HEK293 (cell line): ENCODE measurements around the gene VAT1L.
"Not testable (repeated sequence)": the region's sequence is repeated elsewhere in the genome, so short reads cannot be mapped to it uniquely, and the experiment has no call there.

Source experiments
- CTCF ChIA-PET: fragments of 350-600 bp; formaldehyde crosslinking; extraction: SDS; loops from one replicate; lab custom pipeline; 2021; ENCODE audit warnings: antibody characterized with exemption; lab: Yijun Ruan, JAX
- POLR2A ChIA-PET: fragments of 300-600 bp; formaldehyde crosslinking; extraction: SDS; loops from one replicate; lab custom pipeline; 2020; ENCODE audit warnings: antibody characterized with exemption, inconsistent platforms; lab: Yijun Ruan, JAX
- H3K27ac ChIP-seq: fragments of 200-500 bp; sonication (Bioruptor generic); 2 replicates; pipeline ENCODE4 v1.5.1; 2014; ENCODE audit warnings: low read depth, low read length, control low read depth, inconsistent platforms; ENCODE audit errors: extremely low read depth
- H3K36me3 ChIP-seq, 2 experiments: fragments of 200-500 bp in 1 of 2; sonication (Bioruptor generic) in 1 of 2; 1 replicate in 1 of 2; 2 replicates in 1 of 2; pipeline ENCODE4 v1.5.1; 2014 to 2017; ENCODE audit warnings: inconsistent platforms in 2 of 2, low read length in 2 of 2; ENCODE audit not compliant: control insufficient read depth in 2 of 2, insufficient read depth in 1 of 2
- H3K4me1 ChIP-seq: fragments of 200-500 bp; sonication (Bioruptor generic); 2 replicates; pipeline ENCODE4 v1.5.1; 2014; ENCODE audit warnings: mild to moderate bottlenecking, low read length, inconsistent platforms; ENCODE audit not compliant: control insufficient read depth, insufficient read depth
- H3K4me3 ChIP-seq: 2 replicates; pipeline ENCODE4 v1.5.1; 2011; ENCODE audit warnings: low read depth, mild to moderate bottlenecking, control low read depth, low read length, moderate library complexity
- H3K9me3 ChIP-seq: fragments of 200-500 bp; sonication (Bioruptor generic); 2 replicates; pipeline ENCODE4 v1.5.1; 2014; ENCODE audit warnings: low read depth, low read length, inconsistent platforms; ENCODE audit not compliant: control insufficient read depth, insufficient read depth
- GLIS1 ChIP-seq: fragments of 450-650 bp; formaldehyde crosslinking; IDR thresholded peaks from 2 replicates; pipeline ENCODE4 v1.5.1; 2016; ENCODE audit warnings: missing biosample characterization, missing genetic modification characterization
- INSM2 ChIP-seq: fragments of 450-650 bp; formaldehyde crosslinking; IDR thresholded peaks from 2 replicates; pipeline ENCODE4 v1.5.1; 2016; ENCODE audit warnings: missing biosample characterization, missing genetic modification characterization
- KLF10 ChIP-seq: fragments of 450-650 bp; IDR thresholded peaks from 2 replicates; pipeline ENCODE4 v1.5.1; 2018; ENCODE audit warnings: missing biosample characterization, mild to moderate bottlenecking, missing genetic modification characterization
- KLF16 ChIP-seq: fragments of 450-650 bp; formaldehyde crosslinking; IDR thresholded peaks from 2 replicates; pipeline ENCODE4 v1.5.1; 2017; ENCODE audit warnings: missing biosample characterization, missing genetic modification characterization
- KLF8 ChIP-seq: fragments of 450-650 bp; formaldehyde crosslinking; IDR thresholded peaks from 2 replicates; pipeline ENCODE4 v1.5.1; 2016; ENCODE audit warnings: missing biosample characterization, missing genetic modification characterization
- SP7 ChIP-seq: fragments of 450-650 bp; formaldehyde crosslinking; IDR thresholded peaks from 2 replicates; pipeline ENCODE4 v1.5.1; 2016; ENCODE audit warnings: missing biosample characterization, missing genetic modification characterization
- ZNF140 ChIP-seq: fragments of 450-650 bp; formaldehyde crosslinking; IDR thresholded peaks from 2 replicates; pipeline ENCODE4 v1.5.1; 2016; ENCODE audit warnings: missing biosample characterization, missing genetic modification characterization
- ZNF18 ChIP-seq: fragments of 450-650 bp; formaldehyde crosslinking; IDR thresholded peaks from 2 replicates; pipeline ENCODE4 v1.5.1; 2016; ENCODE audit warnings: missing biosample characterization, missing genetic modification characterization
- ZNF221 ChIP-seq: fragments of 450-650 bp; formaldehyde crosslinking; IDR thresholded peaks from 2 replicates; pipeline ENCODE4 v1.5.1; 2017; ENCODE audit warnings: missing biosample characterization, missing genetic modification characterization, borderline replicate concordance
- ZNF24 ChIP-seq: fragments of 450-650 bp; formaldehyde crosslinking; IDR thresholded peaks from 2 replicates; pipeline ENCODE4 v1.5.1; 2016; ENCODE audit warnings: missing biosample characterization, missing genetic modification characterization
- ZNF324 ChIP-seq: fragments of 450-650 bp; formaldehyde crosslinking; IDR thresholded peaks from 2 replicates; pipeline ENCODE4 v1.5.1; 2016; ENCODE audit warnings: missing biosample characterization, missing genetic modification characterization
- ZNF335 ChIP-seq: fragments of 450-650 bp; formaldehyde crosslinking; conservative IDR thresholded peaks from 2 replicates; pipeline ENCODE4 v1.5.1; 2016; ENCODE audit warnings: missing biosample characterization, missing genetic modification characterization
- ZNF510 ChIP-seq: fragments of 450-650 bp; formaldehyde crosslinking; IDR thresholded peaks from 2 replicates; pipeline ENCODE4 v1.5.1; 2018; ENCODE audit warnings: mild to moderate bottlenecking, missing genetic modification characterization, missing biosample characterization; ENCODE audit not compliant: insufficient replicate concordance
- ZNF670 ChIP-seq: fragments of 450-650 bp; formaldehyde crosslinking; IDR thresholded peaks from 2 replicates; pipeline ENCODE4 v1.5.1; 2016; ENCODE audit warnings: missing biosample characterization, missing genetic modification characterization, low read depth
- ZNF701 ChIP-seq: fragments of 450-650 bp; formaldehyde crosslinking; IDR thresholded peaks from 2 replicates; pipeline ENCODE4 v1.5.1; 2016; ENCODE audit warnings: missing biosample characterization, missing genetic modification characterization
- ZNF792 ChIP-seq: fragments of 450-650 bp; formaldehyde crosslinking; IDR thresholded peaks from 2 replicates; pipeline ENCODE4 v1.5.1; 2016; ENCODE audit warnings: missing biosample characterization, missing genetic modification characterization
- TF ChIP-seq, protein P1 (sequence below): fragments of 450-650 bp; formaldehyde crosslinking; IDR thresholded peaks from 2 replicates; pipeline ENCODE4 v1.5.1; 2016; ENCODE audit warnings: missing biosample characterization, missing genetic modification characterization
- TF ChIP-seq, protein P2 (sequence below): IDR thresholded peaks from 2 replicates; pipeline ENCODE4 v1.6.1; 2011; ENCODE audit warnings: mild to moderate bottlenecking, low read depth, low read length, borderline replicate concordance
- TF ChIP-seq, protein P3 (sequence below): fragments of 450-650 bp; formaldehyde crosslinking; IDR thresholded peaks from 2 replicates; pipeline ENCODE4 v1.5.1; 2017; ENCODE audit warnings: missing biosample characterization, missing genetic modification characterization

VAT1L gene

GRCh38 chr16:77946823-77947222 is 158.5 kb downstream of the VAT1L start (continued):
- TF ChIP-seq, protein P1, sequence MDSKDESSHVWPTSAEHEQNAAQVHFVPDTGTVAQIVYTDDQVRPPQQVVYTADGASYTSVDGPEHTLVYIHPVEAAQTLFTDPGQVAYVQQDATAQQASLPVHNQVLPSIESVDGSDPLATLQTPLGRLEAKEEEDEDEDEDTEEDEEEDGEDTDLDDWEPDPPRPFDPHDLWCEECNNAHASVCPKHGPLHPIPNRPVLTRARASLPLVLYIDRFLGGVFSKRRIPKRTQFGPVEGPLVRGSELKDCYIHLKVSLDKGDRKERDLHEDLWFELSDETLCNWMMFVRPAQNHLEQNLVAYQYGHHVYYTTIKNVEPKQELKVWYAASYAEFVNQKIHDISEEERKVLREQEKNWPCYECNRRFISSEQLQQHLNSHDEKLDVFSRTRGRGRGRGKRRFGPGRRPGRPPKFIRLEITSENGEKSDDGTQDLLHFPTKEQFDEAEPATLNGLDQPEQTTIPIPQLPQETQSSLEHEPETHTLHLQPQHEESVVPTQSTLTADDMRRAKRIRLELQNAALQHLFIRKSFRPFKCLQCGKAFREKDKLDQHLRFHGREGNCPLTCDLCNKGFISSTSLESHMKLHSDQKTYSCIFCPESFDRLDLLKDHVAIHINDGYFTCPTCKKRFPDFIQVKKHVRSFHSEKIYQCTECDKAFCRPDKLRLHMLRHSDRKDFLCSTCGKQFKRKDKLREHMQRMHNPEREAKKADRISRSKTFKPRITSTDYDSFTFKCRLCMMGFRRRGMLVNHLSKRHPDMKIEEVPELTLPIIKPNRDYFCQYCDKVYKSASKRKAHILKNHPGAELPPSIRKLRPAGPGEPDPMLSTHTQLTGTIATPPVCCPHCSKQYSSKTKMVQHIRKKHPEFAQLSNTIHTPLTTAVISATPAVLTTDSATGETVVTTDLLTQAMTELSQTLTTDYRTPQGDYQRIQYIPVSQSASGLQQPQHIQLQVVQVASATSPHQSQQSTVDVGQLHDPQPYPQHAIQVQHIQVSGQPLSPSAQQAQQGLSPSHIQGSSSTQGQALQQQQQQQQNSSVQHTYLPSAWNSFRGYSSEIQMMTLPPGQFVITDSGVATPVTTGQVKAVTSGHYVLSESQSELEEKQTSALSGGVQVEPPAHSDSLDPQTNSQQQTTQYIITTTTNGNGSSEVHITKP (tag by site-specific recombination), result 0 out of 2 replicates have a peak, but pooled peaks have one; percentile 20
- TF ChIP-seq GLIS1 (tag by site-specific recombination), result no peak
- TF ChIP-seq, protein P2, sequence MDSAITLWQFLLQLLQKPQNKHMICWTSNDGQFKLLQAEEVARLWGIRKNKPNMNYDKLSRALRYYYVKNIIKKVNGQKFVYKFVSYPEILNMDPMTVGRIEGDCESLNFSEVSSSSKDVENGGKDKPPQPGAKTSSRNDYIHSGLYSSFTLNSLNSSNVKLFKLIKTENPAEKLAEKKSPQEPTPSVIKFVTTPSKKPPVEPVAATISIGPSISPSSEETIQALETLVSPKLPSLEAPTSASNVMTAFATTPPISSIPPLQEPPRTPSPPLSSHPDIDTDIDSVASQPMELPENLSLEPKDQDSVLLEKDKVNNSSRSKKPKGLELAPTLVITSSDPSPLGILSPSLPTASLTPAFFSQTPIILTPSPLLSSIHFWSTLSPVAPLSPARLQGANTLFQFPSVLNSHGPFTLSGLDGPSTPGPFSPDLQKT, result no peak
- TF ChIP-seq, protein P3, sequence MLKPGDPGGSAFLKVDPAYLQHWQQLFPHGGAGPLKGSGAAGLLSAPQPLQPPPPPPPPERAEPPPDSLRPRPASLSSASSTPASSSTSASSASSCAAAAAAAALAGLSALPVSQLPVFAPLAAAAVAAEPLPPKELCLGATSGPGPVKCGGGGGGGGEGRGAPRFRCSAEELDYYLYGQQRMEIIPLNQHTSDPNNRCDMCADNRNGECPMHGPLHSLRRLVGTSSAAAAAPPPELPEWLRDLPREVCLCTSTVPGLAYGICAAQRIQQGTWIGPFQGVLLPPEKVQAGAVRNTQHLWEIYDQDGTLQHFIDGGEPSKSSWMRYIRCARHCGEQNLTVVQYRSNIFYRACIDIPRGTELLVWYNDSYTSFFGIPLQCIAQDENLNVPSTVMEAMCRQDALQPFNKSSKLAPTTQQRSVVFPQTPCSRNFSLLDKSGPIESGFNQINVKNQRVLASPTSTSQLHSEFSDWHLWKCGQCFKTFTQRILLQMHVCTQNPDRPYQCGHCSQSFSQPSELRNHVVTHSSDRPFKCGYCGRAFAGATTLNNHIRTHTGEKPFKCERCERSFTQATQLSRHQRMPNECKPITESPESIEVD (tag by site-specific recombination), result peak; percentile 48
- TF ChIP-seq ZNF18 (tag by site-specific recombination), result no peak
- no peak for TF ChIP-seq KLF16 (tag by site-specific recombination)

- H3K9me3 ChIP-seq, H3K36me3 ChIP-seq, H3K27ac ChIP-seq, H3K4me3 ChIP-seq, POLR2A ChIA-PET, H3K4me1 ChIP-seq, CTCF ChIA-PET: not testable (repeated sequence)
These were observed 159.2 kb downstream of the VAT1L start for GRCh38 chr16:77947590-77947989.

GRCh38 chr16:77948835-77949234 is 160.5 kb downstream of the VAT1L start:
- Histone ChIP-seq H3K36me3 (no peaks in the 10 kb centered on the region), H3K9me3 (no peaks in the 10 kb centered on the region), H3K27ac (no peak overlapping the region), H3K4me3 (no peak overlapping the region)
- ChIA-PET CTCF (interaction anchor here (0.6 to 0.9 kb wide), 2 partner anchors 30 to 114 kb away, joined by 3 to 5 read pairs; no protein-coding TSS in a partner anchor), POLR2A (no interaction called here)
- TF ChIP-seq ZNF701 (no peak), ZNF670 (tag by site-specific recombination) (no peak), INSM2 (no peak), KLF8 (tag by site-specific recombination) (no peak), ZNF221 (tag by site-specific recombination) (no peak), ZNF140 (tag by site-specific recombination) (no peak), ZNF510 (no peak), SP7 (tag by site-specific recombination) (no peak), ZNF335 (tag by site-specific recombination) (no peak), ZNF324 (tag by site-specific recombination) (no peak), ZNF792 (tag by site-specific recombination) (no peak), ZNF24 (tag by site-specific recombination) (no peak), KLF10 (no peak)
- TF ChIP-seq, all 188 proteins: peak for 0
- 0 out of 2 replicates have a peak, but pooled peaks cover 4% of the 10 kb centered on the region for H3K4me1 ChIP-seq
